Stomach smooth muscle (tissue), 2 donors: Measurements from ENCODE around the gene ZNF655.
"Not testable (repeated sequence)": the region's sequence is repeated elsewhere in the genome, so short reads cannot be mapped to it uniquely, and the experiment has no call there.

Experiments used
- H3K27ac ChIP-seq: one replicate; pipeline ENCODE4 v1.7.0; 2013; ENCODE audit warnings: mild to moderate bottlenecking, low read length, inconsistent platforms
- H3K27me3 ChIP-seq, 2 donors: one replicate each; pipeline ENCODE4 v1.7.0; 2013; ENCODE audit warnings: low read length in 2 of 2; ENCODE audit not compliant: insufficient read depth in 2 of 2, control insufficient read depth in 1 of 2
- H3K36me3 ChIP-seq, 2 donors: one replicate each; pipeline ENCODE4 v1.7.0; 2013; ENCODE audit warnings: low read length in 2 of 2; ENCODE audit not compliant: control insufficient read depth in 2 of 2, insufficient read depth in 2 of 2
- H3K4me1 ChIP-seq: one replicate; pipeline ENCODE4 v1.7.0; 2013; ENCODE audit warnings: low read length; ENCODE audit not compliant: control insufficient read depth, insufficient read depth
- H3K4me3 ChIP-seq, 2 donors: one replicate each; pipeline ENCODE4 v1.7.0; 2013; ENCODE audit warnings: low read length in 2 of 2
- H3K9ac ChIP-seq, 2 donors: one replicate each; pipeline ENCODE4 v1.7.0; 2013; ENCODE audit warnings: low read length in 2 of 2, mild to moderate bottlenecking in 1 of 2
- H3K9me3 ChIP-seq, 2 donors: one replicate each; pipeline ENCODE4 v1.7.0; 2013; ENCODE audit warnings: low read length in 2 of 2; ENCODE audit not compliant: control insufficient read depth in 2 of 2
- donor health status: healthy.
- donor health status: Pancreatic carcinoma.

ZNF655 gene

GRCh38 chr7:99560834-99561736, 2.6 kb downstream of the ZNF655 start:
- Histone ChIP-seq H3K9me3 (no peaks in the 10 kb centered on the region), H3K4me1 (peaks cover 32% of the 10 kb centered on the region), H3K27ac (no peak overlapping the region), H3K36me3 (peaks cover 44 to 46% of the 10 kb centered on the region in 2 donors), H3K9ac (peak overlapping the region; percentile 37 to 40), H3K4me3 (no peak overlapping the region), H3K27me3 (no peaks in the 10 kb centered on the region)

- H3K9ac ChIP-seq: no peak overlapping the region
- no peak overlapping the region for H3K4me3 ChIP-seq
- H3K27ac ChIP-seq: no peak overlapping the region
- H3K27me3 ChIP-seq: no peaks in the 10 kb centered on the region
- H3K36me3 ChIP-seq: peaks cover 43 to 49% of the 10 kb centered on the region in 2 donors
- H3K4me1 ChIP-seq: peaks cover 32% of the 10 kb centered on the region
- H3K9me3 ChIP-seq: no peaks in the 10 kb centered on the region
These were observed 3.3 kb downstream of the ZNF655 start for GRCh38 chr7:99561737-99562051.

- Histone ChIP-seq H3K9me3 (no peaks in the 10 kb centered on the region), H3K27me3 (no peaks in the 10 kb centered on the region), H3K4me1 (peaks cover 27% of the 10 kb centered on the region), H3K9ac (no peak overlapping the region), H3K27ac (no peak overlapping the region), H3K4me3 (no peak overlapping the region), H3K36me3 (peaks cover 39 to 49% of the 10 kb centered on the region in 2 donors)
These were observed 3.8 kb downstream of the ZNF655 start for GRCh38 chr7:99562114-99562784.

GRCh38 chr7:99562832-99563231, 4.4 kb downstream of the ZNF655 start:
- H3K4me1 ChIP-seq: peaks cover 21% of the 10 kb centered on the region
- no peak overlapping the region for H3K9ac ChIP-seq
- H3K36me3 ChIP-seq: peaks cover 39 to 52% of the 10 kb centered on the region in 2 donors
- no peak overlapping the region for H3K4me3 ChIP-seq
- no peaks in the 10 kb centered on the region for H3K9me3 ChIP-seq
- no peak overlapping the region for H3K27ac ChIP-seq
- H3K27me3 ChIP-seq: no peaks in the 10 kb centered on the region

GRCh38 chr7:99563650-99564049, 5.2 kb downstream of the ZNF655 start:
- no peak overlapping the region for H3K4me3 ChIP-seq
- peaks cover 18% of the 10 kb centered on the region for H3K4me1 ChIP-seq
- no peaks in the 10 kb centered on the region for H3K9me3 ChIP-seq
- H3K27me3 ChIP-seq: no peaks in the 10 kb centered on the region
- H3K27ac ChIP-seq: no peak overlapping the region
- H3K9ac ChIP-seq: no peak overlapping the region
- H3K36me3 ChIP-seq: peaks cover 39 to 54% of the 10 kb centered on the region in 2 donors

- H3K9ac ChIP-seq, H3K27ac ChIP-seq, H3K4me1 ChIP-seq, H3K9me3 ChIP-seq, H3K27me3 ChIP-seq, H3K4me3 ChIP-seq: not testable (repeated sequence)
- peaks cover 28 to 62% of the 10 kb centered on the region in 2 donors for H3K36me3 ChIP-seq
These were observed 10.3 kb downstream of the ZNF655 start for GRCh38 chr7:99568770-99569169.

- Histone ChIP-seq H3K36me3 (peaks cover 18 to 39% of the 10 kb centered on the region in 2 donors), H3K27me3 (no peaks in the 10 kb centered on the region), H3K27ac (no peak overlapping the region)
These were observed 13.3 kb downstream of the ZNF655 start for GRCh38 chr7:99571768-99572167.

GRCh38 chr7:99573257-99573656, 14.8 kb downstream of the ZNF655 start:
- Histone ChIP-seq H3K4me3 (no peak overlapping the region), H3K27ac (no peak overlapping the region), H3K36me3 (peaks cover 18 to 36% of the 10 kb centered on the region in 2 donors), H3K27me3 (no peaks in the 10 kb centered on the region), H3K9me3 (no peaks in the 10 kb centered on the region), H3K4me1 (no peaks in the 10 kb centered on the region), H3K9ac (no peak overlapping the region)

More at GRCh38 chr7:99571768-99572167, 13.3 kb downstream of the ZNF655 start:
- no peaks in the 10 kb centered on the region for H3K9me3 ChIP-seq
- H3K4me1 ChIP-seq: no peaks in the 10 kb centered on the region
- no peak overlapping the region for H3K9ac ChIP-seq
- H3K4me3 ChIP-seq: no peak overlapping the region

- no peaks in the 10 kb centered on the region for H3K27me3 ChIP-seq
- peaks cover 7% of the 10 kb centered on the region for H3K4me1 ChIP-seq
- H3K9ac ChIP-seq: no peak overlapping the region
- H3K9me3 ChIP-seq: no peaks in the 10 kb centered on the region
- H3K4me3 ChIP-seq: no peak overlapping the region
- H3K36me3 ChIP-seq: peaks cover 17 to 21% of the 10 kb centered on the region in 2 donors
- H3K27ac ChIP-seq: no peak overlapping the region
These were observed 17.8 kb downstream of the ZNF655 start for GRCh38 chr7:99576251-99576650.

- Histone ChIP-seq H3K9me3 (no peaks in the 10 kb centered on the region), H3K9ac (peak overlapping the region; percentile 54 to 84), H3K27me3 (no peaks in the 10 kb centered on the region), H3K4me3 (peak overlapping the region; percentile 65 to 82), H3K36me3 (no peaks in the 10 kb centered on the region), H3K4me1 (peaks cover 7% of the 10 kb centered on the region), H3K27ac (no peak overlapping the region)
These were observed 21.0 kb downstream of the ZNF655 start for GRCh38 chr7:99579281-99579955.
